A673 (cell line): ENCODE data around the gene BLOC1S3. TPM values are rescaled to one million over a fixed set of nuclear protein-coding genes. Genes with fewer than 3 reads are reported as not detected.

ENCODE experiments used
- BruUV-seq: library from RNA; stranded (reverse); fragments of 400-500 nt; replicated peaks from 2 replicates; lab custom pipeline; 2021; lab: Mats Ljungman, UMichigan
- CTCF ChIA-PET: fragments of 300-600 bp; sonication (Branson Sonifier 250); formaldehyde crosslinking; loops from one replicate; lab custom pipeline; 2022; ENCODE audit warnings: antibody characterized with exemption; lab: Charles Lee
- POLR2A ChIA-PET: fragments of 300-600 bp; sonication (Branson Sonifier 250); formaldehyde crosslinking; loops from one replicate; lab custom pipeline; 2022; ENCODE audit warnings: antibody characterized with exemption; ENCODE audit not compliant: low non-redundant PET; lab: Charles Lee
- DNase-seq: peaks from one replicate; pipeline ENCODE4 v3.0.0-alpha.2; 2015; ENCODE audit warnings: low spot score
- H3K27ac ChIP-seq: fragments of 200-600 bp; sonication (generic); 2 replicates; pipeline ENCODE4 v1.5.1; 2016; ENCODE audit warnings: mixed run types, low read depth, mild to moderate bottlenecking, mixed read lengths, antibody characterized with exemption, low read length; ENCODE audit not compliant: poor library complexity, severe bottlenecking
- H3K27me3 ChIP-seq: fragments of 200-600 bp; sonication (generic); replicated peaks from 2 replicates; pipeline ENCODE4 v1.6.1; 2017; ENCODE audit warnings: mixed run types, low read depth, mild to moderate bottlenecking, mixed read lengths, antibody characterized with exemption, low read length; ENCODE audit not compliant: insufficient read depth, poor library complexity
- H3K36me3 ChIP-seq: fragments of 200-600 bp; sonication (generic); 2 replicates; pipeline ENCODE4 v1.6.1; 2016; ENCODE audit warnings: mixed run types, mild to moderate bottlenecking, mixed read lengths, antibody characterized with exemption, low read length; ENCODE audit not compliant: insufficient read depth, poor library complexity, severe bottlenecking
- H3K4me1 ChIP-seq: fragments of 200-600 bp; sonication (generic); 2 replicates; pipeline ENCODE4 v1.6.1; 2017; ENCODE audit warnings: mixed run types, mild to moderate bottlenecking, mixed read lengths, antibody characterized with exemption, low read length; ENCODE audit not compliant: insufficient read depth, poor library complexity, severe bottlenecking
- H3K4me3 ChIP-seq: fragments of 200-600 bp; sonication (generic); 2 replicates; pipeline ENCODE4 v1.5.1; 2016; ENCODE audit warnings: low read depth, mixed run types, mild to moderate bottlenecking, mixed read lengths, low read length; ENCODE audit not compliant: poor library complexity, severe bottlenecking
- H3K9me3 ChIP-seq: fragments of 200-600 bp; sonication (generic); 2 replicates; pipeline ENCODE4 v1.6.1; 2016; ENCODE audit warnings: mixed run types, low read depth, mild to moderate bottlenecking, mixed read lengths, antibody characterized with exemption, low read length; ENCODE audit not compliant: poor library complexity, severe bottlenecking
- CTCF ChIP-seq: fragments of 300-800, 200-600 bp; sonication (generic); conservative IDR thresholded peaks from 2 replicates; pipeline ENCODE4 v1.5.1; 2017; ENCODE audit warnings: low read depth, mild to moderate bottlenecking, antibody characterized with exemption, low read length, moderate library complexity, mixed read lengths
- EZH2 ChIP-seq: fragments of 200-600 bp; sonication (generic); IDR thresholded peaks from 2 replicates; pipeline ENCODE4 v1.6.1; 2017; ENCODE audit warnings: borderline replicate concordance, low read depth, mild to moderate bottlenecking, mixed read lengths, antibody characterized with exemption, low read length; ENCODE audit not compliant: poor library complexity, severe bottlenecking
- intact Hi-C: fragments of 100-400 bp; cut with micrococcal nuclease; formaldehyde crosslinking; loops from one replicate; pipeline ENCODE4 v1.10.0; 2022; ENCODE audit not compliant: unreplicated experiment
- total RNA-seq: library from RNA; stranded (reverse); gene quantifications from 2 replicates; pipeline ENCODE4 v1.2.3, GENCODE V29; 2021

BLOC1S3 gene
- total RNA-seq, 1 experiment from 2014 or later, result 8.7 TPM

DNA sequence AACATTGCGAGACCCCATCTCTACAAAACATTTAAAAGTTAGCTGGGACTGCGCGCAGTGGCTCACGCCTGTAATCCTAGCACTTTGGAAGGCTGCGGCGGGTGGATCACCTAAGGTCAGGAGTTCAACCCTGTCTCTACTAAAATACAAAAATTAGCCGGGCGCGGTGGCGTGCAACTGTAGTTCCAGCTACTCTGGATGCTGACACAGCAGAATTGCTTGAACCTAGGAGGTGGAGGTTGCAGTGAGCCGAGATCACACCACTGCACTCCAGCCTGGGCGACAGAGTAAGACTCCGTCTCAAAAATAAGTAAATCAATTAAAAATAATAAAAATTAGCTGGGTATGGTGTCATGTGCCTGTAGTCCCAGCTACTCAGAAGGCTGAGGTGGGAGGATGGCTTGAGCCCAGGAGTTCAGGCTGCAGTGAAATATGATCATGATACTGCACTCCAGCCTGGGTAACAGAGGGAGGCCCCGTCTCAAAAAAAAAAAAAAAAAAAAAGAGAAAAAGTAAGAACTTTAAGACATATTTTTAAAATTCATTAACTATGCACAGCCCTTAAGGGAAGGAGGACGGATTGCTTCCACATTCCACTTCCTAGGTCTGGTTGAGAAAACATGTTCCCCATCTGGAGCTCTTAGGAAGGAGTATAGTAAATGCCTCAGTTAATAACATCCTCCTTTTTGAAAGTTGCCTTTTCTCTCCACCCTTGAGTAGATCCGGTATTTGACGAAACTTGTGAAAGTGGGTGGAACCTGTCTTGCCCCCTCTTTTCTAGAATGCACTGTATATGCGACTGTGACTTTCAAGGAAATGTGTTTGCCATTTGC, 40.5 kb downstream of the BLOC1S3 start:
- BruUV-seq, result no TSS peak
- H3K9me3 ChIP-seq, result no peaks in the 10 kb centered on the region
- H3K27me3 ChIP-seq, result peaks cover 67% of the 10 kb centered on the region
- H3K4me3 ChIP-seq, result no peak overlapping the region
- TF ChIP-seq EZH2, result no peak
- TF ChIP-seq CTCF, result no peak
- CTCF ChIA-PET, result interaction anchor here (0.7 kb wide), 1 partner anchor 53 kb away, joined by 12 read pairs; no protein-coding TSS in a partner anchor
- no peak for DNase-seq
- POLR2A ChIA-PET, result no interaction called here
- no peaks in the 10 kb centered on the region for H3K4me1 ChIP-seq
- H3K27ac ChIP-seq, result no peak overlapping the region
- H3K36me3 ChIP-seq, result no peaks in the 10 kb centered on the region
- intact Hi-C loops, result no loop called here

DNA sequence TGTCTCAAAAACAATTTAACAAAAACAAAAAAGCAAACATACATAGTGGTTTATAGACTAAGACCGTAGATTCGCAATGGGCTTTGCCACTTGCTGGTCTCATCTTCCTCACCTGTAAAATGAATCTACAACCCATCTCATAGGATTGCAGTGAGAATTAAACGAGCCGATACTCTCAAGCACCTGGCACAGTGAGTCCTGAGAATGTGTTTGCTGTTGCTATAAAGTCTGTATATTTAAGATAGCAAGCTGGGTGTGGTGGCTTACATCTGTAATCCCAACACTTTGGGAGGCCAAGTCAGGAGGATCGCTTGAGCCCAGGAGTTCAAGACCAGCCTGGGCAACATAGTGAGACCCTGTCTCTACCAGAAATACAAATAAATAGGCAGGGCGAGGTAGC, 44.1 kb downstream of the BLOC1S3 start:
- no peak for DNase-seq
- Histone ChIP-seq H3K9me3 (no peaks in the 10 kb centered on the region), H3K36me3 (no peaks in the 10 kb centered on the region), H3K27ac (no peak overlapping the region), H3K4me3 (no peak overlapping the region), H3K4me1 (no peaks in the 10 kb centered on the region), H3K27me3 (peaks cover 33% of the 10 kb centered on the region)
- intact Hi-C loops, result no loop called here
- CTCF ChIA-PET, result no interaction called here
- no TSS peak for BruUV-seq
- TF ChIP-seq EZH2 (no peak), CTCF (no peak)
- POLR2A ChIA-PET, result no interaction called here

GRCh38 chr19:45223879-45224278, 45.3 kb downstream of the BLOC1S3 start:
- H3K4me1 ChIP-seq, result no peaks in the 10 kb centered on the region
- no peaks in the 10 kb centered on the region for H3K9me3 ChIP-seq
- intact Hi-C loops, result no loop called here
- peaks cover 22% of the 10 kb centered on the region for H3K27me3 ChIP-seq
- H3K36me3 ChIP-seq, result no peaks in the 10 kb centered on the region
- TF ChIP-seq EZH2 (no peak), CTCF (no peak)
- ChIA-PET CTCF (no interaction called here), POLR2A (no interaction called here)
- H3K27ac ChIP-seq, result no peak overlapping the region
- no peak for DNase-seq
- no peak overlapping the region for H3K4me3 ChIP-seq
- no TSS peak for BruUV-seq
